ENCODE data around the gene UBL3. TPM values are rescaled to one million over a fixed set of nuclear protein-coding genes. Genes with fewer than 3 reads are reported as not detected.

UBL3 gene, protein sequence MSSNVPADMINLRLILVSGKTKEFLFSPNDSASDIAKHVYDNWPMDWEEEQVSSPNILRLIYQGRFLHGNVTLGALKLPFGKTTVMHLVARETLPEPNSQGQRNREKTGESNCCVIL
- 10.9 and 13.9 TPM in 2 replicates for total RNA-seq (2014; rRNA removed)
- Bru-seq, nascent RNA, result percentile 76 among the genes with signal in this experiment
- percentile 76 among the genes with signal in this experiment for BruChase-seq, experiment 1, labeled RNA remaining after a 6-hour chase
- BruChase-seq, experiment 2, labeled RNA remaining after a 2-hour chase, result percentile 73 among the genes with signal in this experiment
- long read RNA-seq, full-length matches to known transcripts, result 175 of 181 reads
- long read RNA-seq, partial matches to known transcripts, result 1 of 181 reads
- long read RNA-seq, other reads (novel, unspliced or antisense), result 5 of 181 reads

DNA sequence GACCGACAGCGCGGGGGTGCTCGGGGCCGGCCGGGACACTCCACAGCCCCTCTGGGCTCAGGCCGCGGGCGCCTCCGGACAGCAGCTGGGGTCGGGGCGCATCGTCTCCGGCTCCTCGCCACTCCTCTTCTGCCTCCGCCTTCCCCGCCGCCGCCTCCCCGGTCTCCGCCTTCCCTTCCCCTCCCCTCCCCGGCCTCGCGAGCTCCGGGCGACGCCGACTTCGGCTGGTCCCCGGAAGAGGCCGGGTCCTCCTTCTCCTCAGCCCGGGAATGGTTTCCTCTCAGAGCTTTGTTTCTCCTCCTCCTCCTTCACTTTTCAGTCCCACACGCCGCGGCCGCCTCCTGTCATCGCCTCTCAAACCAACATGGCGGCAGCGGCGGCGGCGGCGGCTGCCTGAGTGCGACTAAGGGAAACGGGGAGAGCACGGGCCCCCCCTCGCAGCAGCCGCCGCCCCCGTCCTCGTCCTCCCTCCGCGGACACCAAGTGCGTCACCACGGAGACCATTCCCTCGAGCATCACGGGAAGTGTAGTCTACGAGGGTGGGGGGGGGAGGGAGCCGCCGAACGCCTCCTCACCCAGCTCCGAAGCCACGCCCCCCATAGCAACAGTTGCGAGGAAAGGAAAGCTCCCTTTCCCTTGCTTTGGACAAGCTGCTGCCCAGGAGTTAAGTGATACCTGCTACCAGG lies at the start of gene UBL3:
UBL3 (minus strand) TSS at position 405 of the 686 bp plus-strand sequence. CDS start 1,079 bp downstream, outside the sequence.
- TF ChIP-seq EZH2phosphoT487 (IDR thresholded peaks at IDR 0.05; ENCODE audit: borderline replicate concordance, low read length) (no peak), EZH2 (IDR thresholded peaks at IDR 0.05; ENCODE audit: low read length, unreplicated experiment) (no peak), CTCF (conservative IDR thresholded peaks at IDR 0.05; ENCODE audit: low read depth, low read length) (no peak)
- Histone ChIP-seq H3K36me3 (ENCODE audit: low read depth, low read length) (no peaks in the 10 kb centered on the region), H3K27ac (ENCODE audit: low read length) (peak within 1 kb of the TSS; percentile 82), H3K9me3 (ENCODE audit: low read length) (no peaks in the 10 kb centered on the region), H3K4me2 (ENCODE audit: low read length) (peak within 1 kb of the TSS; percentile 91), H3K4me3 (ENCODE audit: low read length) (peak within 1 kb of the TSS; percentile 94), H3K79me2 (ENCODE audit: low read length) (peaks cover 45% of the 10 kb centered on the region), H4K20me1 (ENCODE audit: low read length) (peaks cover 28% of the 10 kb centered on the region; the same call in 1 of the 2 replicates), H3K9me2 (replicated peaks; ENCODE audit: low read length) (no peaks in the 10 kb centered on the region), H3K9ac (ENCODE audit: low read length) (peak within 1 kb of the TSS; percentile 84), H3K4me1 (ENCODE audit: insufficient read depth, low read length) (peaks cover 40% of the 10 kb centered on the region), H2AFZ (ENCODE audit: low read length) (peak within 1 kb of the TSS; percentile 82), H3F3A (ENCODE audit: low read length, unreplicated experiment) (no peaks in the 10 kb centered on the region), H3K27me3 (ENCODE audit: low read length) (no peaks in the 10 kb centered on the region)
- ChIA-PET CTCF (interaction anchor here (1.1 to 1.5 kb wide), 5 partner anchors 72 to 265 kb away, joined by 5 to 7 read pairs (median 5); no protein-coding TSS in a partner anchor), POLR2A (ENCODE audit: unreplicated experiment) (interaction anchor here (0.6 to 1.3 kb wide), 7 partner anchors 67 to 357 kb away, joined by 3 to 21 read pairs (median 8); no protein-coding TSS in a partner anchor)
- BruUV-seq (replicated peaks), result no TSS peak
- ATAC-seq, result peak; percentile 72
- intact Hi-C loops (cut with micrococcal nuclease), result loop anchor here (1.0 kb wide), 1 partner anchor 74 kb away; no protein-coding TSS in a partner anchor
- DNase-seq, result peak; percentile 93

- H3K4me3 ChIP-seq (ENCODE audit: low read length), result no peak overlapping the region
- no peak overlapping the region for H3K4me2 ChIP-seq (ENCODE audit: low read length)
- H3K4me1 ChIP-seq (ENCODE audit: insufficient read depth, low read length), result peaks cover 8% of the 10 kb centered on the region
- POLR2A ChIA-PET (ENCODE audit: unreplicated experiment), result no interaction called here
- no peaks in the 10 kb centered on the region for H3K36me3 ChIP-seq (ENCODE audit: low read depth, low read length)
- no peak overlapping the region for H3K27ac ChIP-seq (ENCODE audit: low read length)
- CTCF ChIA-PET, result no interaction called here
- no TSS peak for BruUV-seq (replicated peaks)
- H2AFZ ChIP-seq (ENCODE audit: low read length), result no peak overlapping the region
- H3F3A ChIP-seq (ENCODE audit: low read length, unreplicated experiment), result no peaks in the 10 kb centered on the region
- H4K20me1 ChIP-seq (ENCODE audit: low read length), result no peaks in the 10 kb centered on the region
- TF ChIP-seq EZH2phosphoT487 (IDR thresholded peaks at IDR 0.05; ENCODE audit: borderline replicate concordance, low read length) (no peak), CTCF (conservative IDR thresholded peaks at IDR 0.05; ENCODE audit: low read depth, low read length) (no peak), EZH2 (IDR thresholded peaks at IDR 0.05; ENCODE audit: low read length, unreplicated experiment) (no peak)
- ATAC-seq (no peak), DNase-seq (no peak)
- intact Hi-C loops (cut with micrococcal nuclease), result no loop called here
- H3K27me3 ChIP-seq (ENCODE audit: low read length), result no peaks in the 10 kb centered on the region
- no peak overlapping the region for H3K9ac ChIP-seq (ENCODE audit: low read length)
- H3K9me2 ChIP-seq (replicated peaks; ENCODE audit: low read length), result no peaks in the 10 kb centered on the region
- H3K79me2 ChIP-seq (ENCODE audit: low read length), result no peaks in the 10 kb centered on the region
- no peaks in the 10 kb centered on the region for H3K9me3 ChIP-seq (ENCODE audit: low read length)
Measured at GRCh38 chr13:29897102-29897501, 46.7 kb upstream of the UBL3 start.

Measured in PC-3 (cell line).